ENCODE results near the gene ACSBG1.

The ACSBG1 gene

DNA sequence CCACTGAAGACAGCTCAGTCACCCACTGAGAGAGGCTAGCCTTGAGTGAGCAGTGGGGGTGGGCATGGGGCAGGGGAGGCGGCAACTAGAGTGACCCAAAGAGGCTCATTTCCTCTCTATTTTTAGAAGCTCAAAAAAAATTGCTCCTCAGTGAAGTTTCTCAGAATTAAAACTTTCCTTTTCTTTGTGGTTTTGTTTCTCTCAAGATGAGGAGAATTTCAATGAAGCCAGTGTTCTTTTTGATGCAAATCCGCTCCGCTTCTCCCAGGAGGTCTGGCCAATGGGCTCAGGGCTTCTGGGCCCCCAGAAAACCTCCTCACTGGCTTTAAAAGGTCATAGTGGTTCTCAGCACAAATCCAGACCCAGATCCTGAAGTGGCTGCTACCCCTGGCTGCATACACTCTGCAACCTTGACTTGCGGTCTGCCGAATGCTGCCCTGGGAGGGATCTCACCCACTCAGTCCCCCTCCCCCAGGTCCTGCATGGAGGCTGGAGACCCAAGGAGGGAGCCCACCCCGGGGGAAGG lies at the start of gene ACSBG1:
TSS of gene ACSBG1 (minus strand) at position 51 of the 526 bp plus-strand sequence. CDS start 64 bp downstream, outside the sequence.
- no peak for TF ChIP-seq JUND (IDR thresholded peaks at IDR 0.05; ENCODE audit: low read depth)
- no peak for DNase-seq (ENCODE audit: low read depth in 1 of 2, low spot score in 1 of 2)
- in situ Hi-C loops (cut with HindIII; ENCODE audit: low pct_unique_long_range_greater_than_20kb, low sequenced_read_pairs), result no loop called here

GRCh38 chr15:78282324-78282723 lies 48.0 kb upstream of the ACSBG1 start:
- in situ Hi-C loops (cut with HindIII; ENCODE audit: low pct_unique_long_range_greater_than_20kb, low sequenced_read_pairs), result no loop called here
- no peak for DNase-seq (ENCODE audit: low read depth in 1 of 2, low spot score in 1 of 2)
- TF ChIP-seq JUND (IDR thresholded peaks at IDR 0.05; ENCODE audit: low read depth), result no peak

DNA sequence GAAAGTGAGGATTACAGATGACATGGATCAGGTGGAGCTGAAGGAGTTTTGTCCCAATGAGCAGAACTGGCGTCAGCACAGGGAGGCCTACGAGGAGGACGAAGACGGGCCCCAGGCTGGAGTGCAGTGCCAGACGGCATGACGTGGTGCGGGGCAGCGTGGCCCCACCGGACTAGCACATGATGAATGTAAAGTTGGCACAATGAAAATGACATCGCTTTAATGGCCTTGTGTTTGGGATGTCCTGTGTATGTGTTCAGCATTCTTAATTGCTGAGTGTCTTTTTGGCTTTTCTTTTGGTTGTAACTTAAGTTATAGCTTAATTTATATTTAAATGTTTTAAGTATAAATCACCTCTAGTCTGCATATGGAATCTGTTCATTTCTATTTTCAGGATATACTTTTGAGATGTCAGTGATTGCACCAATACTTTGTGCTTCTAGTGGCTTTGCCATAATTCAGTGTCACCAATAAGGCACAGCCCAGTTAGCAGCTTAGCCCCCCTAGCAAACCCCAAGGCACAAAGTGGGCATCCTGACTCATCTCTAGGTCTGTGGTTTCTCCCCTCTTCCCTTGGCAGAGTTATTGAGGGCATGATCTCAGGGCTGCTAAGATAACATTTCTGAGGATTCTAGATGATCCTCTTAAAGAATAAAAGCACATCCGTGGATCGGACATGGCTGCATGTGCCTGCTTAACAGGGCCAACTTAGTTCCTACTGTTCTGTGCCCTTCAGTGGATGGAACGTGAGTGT lies 46.1 kb upstream of the ACSBG1 start:
- no peak for TF ChIP-seq JUND (IDR thresholded peaks at IDR 0.05; ENCODE audit: low read depth)
- DNase-seq (ENCODE audit: low read depth in 1 of 2, low spot score in 1 of 2), result no peak
- in situ Hi-C loops (cut with HindIII; ENCODE audit: low pct_unique_long_range_greater_than_20kb, low sequenced_read_pairs), result no loop called here

- no peak for DNase-seq (ENCODE audit: low read depth in 1 of 2, low spot score in 1 of 2)
- in situ Hi-C loops (cut with HindIII; ENCODE audit: low pct_unique_long_range_greater_than_20kb, low sequenced_read_pairs), result no loop called here
- TF ChIP-seq JUND (IDR thresholded peaks at IDR 0.05; ENCODE audit: low read depth), result no peak
Measured at GRCh38 chr15:78276064-78276943, 41.9 kb upstream of the ACSBG1 start.

GRCh38 chr15:78274994-78275393 lies 40.6 kb upstream of the ACSBG1 start:
- TF ChIP-seq JUND (IDR thresholded peaks at IDR 0.05; ENCODE audit: low read depth), result no peak
- in situ Hi-C loops (cut with HindIII; ENCODE audit: low pct_unique_long_range_greater_than_20kb, low sequenced_read_pairs), result no loop called here
- DNase-seq (ENCODE audit: low read depth in 1 of 2, low spot score in 1 of 2), result no peak

DNA sequence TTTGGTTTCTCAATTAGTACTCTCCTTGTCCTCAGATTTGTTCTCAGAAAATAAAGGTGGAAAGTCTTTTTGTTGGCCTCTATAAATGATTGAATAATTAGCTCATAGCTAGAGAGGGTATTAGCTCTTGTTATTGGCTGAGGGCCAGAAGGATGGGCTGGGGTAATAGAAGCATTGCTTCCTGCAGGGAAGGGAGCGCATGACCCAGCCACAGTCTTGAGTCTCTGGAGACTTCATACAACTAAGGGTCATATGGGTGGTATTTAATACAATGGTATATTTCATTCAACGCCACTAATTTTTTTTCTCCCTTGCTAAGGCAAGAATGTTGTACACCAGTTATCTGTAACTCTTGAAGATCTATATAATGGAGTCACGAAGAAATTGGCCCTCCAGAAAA lies 38.4 kb upstream of the ACSBG1 start:
- TF ChIP-seq JUND (IDR thresholded peaks at IDR 0.05; ENCODE audit: low read depth), result no peak
- in situ Hi-C loops (cut with HindIII; ENCODE audit: low pct_unique_long_range_greater_than_20kb, low sequenced_read_pairs), result no loop called here
- DNase-seq (ENCODE audit: low read depth in 1 of 2, low spot score in 1 of 2), result no peak

- no peak for DNase-seq (ENCODE audit: low read depth in 1 of 2, low spot score in 1 of 2)
- in situ Hi-C loops (cut with HindIII; ENCODE audit: low pct_unique_long_range_greater_than_20kb, low sequenced_read_pairs), result no loop called here
- TF ChIP-seq JUND (IDR thresholded peaks at IDR 0.05; ENCODE audit: low read depth), result no peak
Measured at GRCh38 chr15:78272316-78272715, 38.0 kb upstream of the ACSBG1 start.

GRCh38 chr15:78266806-78267205 lies 32.4 kb upstream of the ACSBG1 start:
- in situ Hi-C loops (cut with HindIII; ENCODE audit: low pct_unique_long_range_greater_than_20kb, low sequenced_read_pairs), result no loop called here
- no peak for DNase-seq (ENCODE audit: low read depth in 1 of 2, low spot score in 1 of 2)
- no peak for TF ChIP-seq JUND (IDR thresholded peaks at IDR 0.05; ENCODE audit: low read depth)

GRCh38 chr15:78266229-78266628 lies 31.9 kb upstream of the ACSBG1 start:
- DNase-seq (ENCODE audit: low read depth in 1 of 2, low spot score in 1 of 2), result peak; percentile 62 to 66
- TF ChIP-seq JUND (IDR thresholded peaks at IDR 0.05; ENCODE audit: low read depth), result no peak
- in situ Hi-C loops (cut with HindIII; ENCODE audit: low pct_unique_long_range_greater_than_20kb, low sequenced_read_pairs), result no loop called here

- DNase-seq (ENCODE audit: low read depth in 1 of 2, low spot score in 1 of 2), result peak in 1 of 2 experiments; percentile 47
- in situ Hi-C loops (cut with HindIII; ENCODE audit: low pct_unique_long_range_greater_than_20kb, low sequenced_read_pairs), result no loop called here
Measured at GRCh38 chr15:78265752-78266224, 31.4 kb upstream of the ACSBG1 start.

DNA sequence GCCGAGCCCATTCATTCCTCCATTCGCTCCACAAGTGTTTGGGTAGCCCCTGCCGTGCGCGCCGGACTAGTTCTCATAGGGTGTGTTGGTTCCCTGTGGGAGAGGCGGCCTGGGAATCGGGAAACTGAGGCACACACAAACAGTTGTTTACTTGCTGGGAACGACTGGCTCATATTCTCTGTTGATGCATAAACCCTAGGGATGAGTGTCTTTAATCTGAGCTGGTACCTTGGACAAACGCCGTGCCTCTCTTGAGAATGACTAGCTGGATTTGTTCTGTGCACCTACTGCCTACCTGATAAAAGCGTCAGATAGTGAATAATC lies 30.7 kb upstream of the ACSBG1 start:
- in situ Hi-C loops (cut with HindIII; ENCODE audit: low pct_unique_long_range_greater_than_20kb, low sequenced_read_pairs), result no loop called here
- no peak for TF ChIP-seq JUND (IDR thresholded peaks at IDR 0.05; ENCODE audit: low read depth)
- DNase-seq (ENCODE audit: low read depth in 1 of 2, low spot score in 1 of 2), result peak in 1 of 2 experiments; percentile 16

More at GRCh38 chr15:78265752-78266224, 31.4 kb upstream of the ACSBG1 start:
- TF ChIP-seq JUND (IDR thresholded peaks at IDR 0.05; ENCODE audit: low read depth), result no peak

- no peak for TF ChIP-seq JUND (IDR thresholded peaks at IDR 0.05; ENCODE audit: low read depth)
- peak; percentile 71 for DNase-seq (ENCODE audit: low read depth in 1 of 2, low spot score in 1 of 2)
- in situ Hi-C loops (cut with HindIII; ENCODE audit: low pct_unique_long_range_greater_than_20kb, low sequenced_read_pairs), result no loop called here
Measured at GRCh38 chr15:78264304-78265136, 30.2 kb upstream of the ACSBG1 start, which contains the start of gene DNAJA4. TSS of gene DNAJA4 (plus strand) at chr15:78264562. CDS start at chr15:78264764, 202 bp downstream.

Measured in T47D (cell line).